HepG2 (cell line): Measurements from ENCODE around the gene PARN. TPM values are rescaled to one million over a fixed set of nuclear protein-coding genes. Genes with fewer than 3 reads are reported as not detected.

Experiments used
- ARNTL ChIP-seq: sonication (generic); formaldehyde crosslinking; IDR thresholded peaks from 2 replicates; pipeline ENCODE4 v1.4.0; 2020; ENCODE audit warnings: mild to moderate bottlenecking, missing genetic modification reagents
- FIP1L1 ChIP-seq: fragments of 200-400 bp; formaldehyde crosslinking; IDR thresholded peaks from 2 replicates; pipeline ENCODE4 v1.6.1; 2018; ENCODE audit warnings: low read depth, mild to moderate bottlenecking, low read length, moderate library complexity, borderline replicate concordance; ENCODE audit not compliant: insufficient read depth
- HCFC1 ChIP-seq: fragments of 150-350 bp; IDR thresholded peaks from 2 replicates; pipeline ENCODE4 v1.6.1; 2014; ENCODE audit warnings: low read depth, low read length
- NFATC3 ChIP-seq: sonication (generic); formaldehyde crosslinking; IDR thresholded peaks from 2 replicates; pipeline ENCODE4 v1.5.1; 2020; ENCODE audit warnings: mild to moderate bottlenecking, missing genetic modification reagents
- NFIC ChIP-seq: IDR thresholded peaks from 2 replicates; pipeline ENCODE4 v1.6.1; 2012; ENCODE audit warnings: mild to moderate bottlenecking, low read length, inconsistent platforms
- SALL2 ChIP-seq: sonication (generic); formaldehyde crosslinking; IDR thresholded peaks from 2 replicates; pipeline ENCODE4 v1.8.1; 2023; ENCODE audit warnings: mild to moderate bottlenecking, missing genetic modification reagents, inconsistent platforms
- ZNF580 ChIP-seq: IDR thresholded peaks from 2 replicates; pipeline ENCODE4 v1.6.1; 2016; ENCODE audit warnings: low read depth, borderline replicate concordance
- ZNF839 ChIP-seq: sonication (generic); formaldehyde crosslinking; IDR thresholded peaks from 2 replicates; pipeline ENCODE4 v1.4.0; 2020; ENCODE audit warnings: missing genetic modification reagents, mild to moderate bottlenecking, borderline replicate concordance
- polyA plus RNA-seq, 8 experiments: library from polyadenylated mRNA; depleted of rRNA in 3 of 8; stranded (reverse) in 7 of 8; unstranded in 1 of 8; fragments of >200 nt; fragmentation: Illumina TruSeq in 4 of 8; extraction: Trizol in 4 of 8; gene quantifications; 2 replicates each; pipeline versions ENCODE4 v1.2.1 to v1.2.3, GENCODE V29; 2011 to 2016; ENCODE audit warnings: low read depth in 4 of 8, missing spikeins in 1 of 8, mixed read lengths in 1 of 8; ENCODE audit not compliant: insufficient read depth in 1 of 8
- total RNA-seq, 5 experiments: library from RNA; depleted of rRNA; stranded (reverse); fragments of >200 nt; fragmentation: Illumina TruSeq; extraction: Trizol; gene quantifications; 2 replicates each; pipeline ENCODE4 v1.2.3, GENCODE V29; 2016; ENCODE audit warnings: low read depth in 1 of 5
- TF ChIP-seq, protein P1 (sequence below), 2 experiments: sonication (generic) in 1 of 2; formaldehyde crosslinking in 1 of 2; IDR thresholded peaks; 2 replicates each; pipeline versions ENCODE4 v1.6.1 to v1.9.0; 2014 to 2022; ENCODE audit warnings: antibody characterized with exemption in 1 of 2, borderline replicate concordance in 1 of 2, inconsistent platforms in 1 of 2, low read depth in 1 of 2, missing genetic modification reagents in 1 of 2
- TF ChIP-seq, protein P2 (sequence below): sonication (generic); formaldehyde crosslinking; IDR thresholded peaks from 2 replicates; pipeline ENCODE4 v1.4.0; 2020; ENCODE audit warnings: mild to moderate bottlenecking, missing genetic modification reagents

PARN gene
- total and polyA plus RNA-seq, 2 of the 13 experiments (the other 11 are each of a cell fraction or from before 2014, with no cell fraction given) = 13.3 to 47.6 TPM

DNA sequence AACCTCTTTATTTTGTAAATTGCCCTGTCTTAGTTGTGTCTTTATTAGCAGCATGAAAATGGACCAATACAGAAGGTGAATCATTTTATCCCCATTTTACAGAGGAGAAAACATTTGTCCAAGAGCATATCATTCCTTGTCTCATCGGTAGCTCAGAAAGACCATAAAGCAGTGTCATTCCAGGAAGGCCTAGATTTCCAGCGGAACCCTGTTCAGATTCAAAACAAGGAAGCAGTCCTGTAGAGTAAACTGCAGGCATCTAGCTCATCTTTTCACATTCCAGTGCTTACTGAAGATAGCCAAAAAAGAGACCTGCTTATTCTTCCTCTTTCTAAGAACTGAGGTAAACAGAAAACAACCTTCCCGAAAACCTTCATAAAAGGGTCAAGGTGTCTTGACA lies 54.0 kb downstream of the PARN start (continued):
- TF ChIP-seq, protein P1, sequence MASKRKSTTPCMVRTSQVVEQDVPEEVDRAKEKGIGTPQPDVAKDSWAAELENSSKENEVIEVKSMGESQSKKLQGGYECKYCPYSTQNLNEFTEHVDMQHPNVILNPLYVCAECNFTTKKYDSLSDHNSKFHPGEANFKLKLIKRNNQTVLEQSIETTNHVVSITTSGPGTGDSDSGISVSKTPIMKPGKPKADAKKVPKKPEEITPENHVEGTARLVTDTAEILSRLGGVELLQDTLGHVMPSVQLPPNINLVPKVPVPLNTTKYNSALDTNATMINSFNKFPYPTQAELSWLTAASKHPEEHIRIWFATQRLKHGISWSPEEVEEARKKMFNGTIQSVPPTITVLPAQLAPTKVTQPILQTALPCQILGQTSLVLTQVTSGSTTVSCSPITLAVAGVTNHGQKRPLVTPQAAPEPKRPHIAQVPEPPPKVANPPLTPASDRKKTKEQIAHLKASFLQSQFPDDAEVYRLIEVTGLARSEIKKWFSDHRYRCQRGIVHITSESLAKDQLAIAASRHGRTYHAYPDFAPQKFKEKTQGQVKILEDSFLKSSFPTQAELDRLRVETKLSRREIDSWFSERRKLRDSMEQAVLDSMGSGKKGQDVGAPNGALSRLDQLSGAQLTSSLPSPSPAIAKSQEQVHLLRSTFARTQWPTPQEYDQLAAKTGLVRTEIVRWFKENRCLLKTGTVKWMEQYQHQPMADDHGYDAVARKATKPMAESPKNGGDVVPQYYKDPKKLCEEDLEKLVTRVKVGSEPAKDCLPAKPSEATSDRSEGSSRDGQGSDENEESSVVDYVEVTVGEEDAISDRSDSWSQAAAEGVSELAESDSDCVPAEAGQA (IDR thresholded peaks at IDR 0.05; ENCODE audit: low read depth) = no peak
- TF ChIP-seq, protein P1 (CRISPR knock-in tag; IDR thresholded peaks at IDR 0.05; ENCODE audit: borderline replicate concordance) = no peak
- no peak for TF ChIP-seq SALL2
- no peak for TF ChIP-seq ZNF839
- TF ChIP-seq HCFC1 = no peak
- TF ChIP-seq NFATC3 (CRISPR knock-in tag) = no peak
- TF ChIP-seq, protein P2, sequence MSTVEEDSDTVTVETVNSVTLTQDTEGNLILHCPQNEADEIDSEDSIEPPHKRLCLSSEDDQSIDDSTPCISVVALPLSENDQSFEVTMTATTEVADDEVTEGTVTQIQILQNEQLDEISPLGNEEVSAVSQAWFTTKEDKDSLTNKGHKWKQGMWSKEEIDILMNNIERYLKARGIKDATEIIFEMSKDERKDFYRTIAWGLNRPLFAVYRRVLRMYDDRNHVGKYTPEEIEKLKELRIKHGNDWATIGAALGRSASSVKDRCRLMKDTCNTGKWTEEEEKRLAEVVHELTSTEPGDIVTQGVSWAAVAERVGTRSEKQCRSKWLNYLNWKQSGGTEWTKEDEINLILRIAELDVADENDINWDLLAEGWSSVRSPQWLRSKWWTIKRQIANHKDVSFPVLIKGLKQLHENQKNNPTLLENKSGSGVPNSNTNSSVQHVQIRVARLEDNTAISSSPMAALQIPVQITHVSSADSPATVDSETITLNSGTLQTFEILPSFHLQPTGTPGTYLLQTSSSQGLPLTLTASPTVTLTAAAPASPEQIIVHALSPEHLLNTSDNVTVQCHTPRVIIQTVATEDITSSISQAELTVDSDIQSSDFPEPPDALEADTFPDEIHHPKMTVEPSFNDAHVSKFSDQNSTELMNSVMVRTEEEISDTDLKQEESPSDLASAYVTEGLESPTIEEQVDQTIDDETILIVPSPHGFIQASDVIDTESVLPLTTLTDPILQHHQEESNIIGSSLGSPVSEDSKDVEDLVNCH (CRISPR knock-in tag) = no peak
- no peak for TF ChIP-seq ZNF580 (CRISPR knock-in tag)
- TF ChIP-seq NFIC = no peak
- TF ChIP-seq FIP1L1 = no peak
- TF ChIP-seq ARNTL (CRISPR knock-in tag) = no peak
